ENCODE results near the gene PPARA.

PPARA gene

DNA sequence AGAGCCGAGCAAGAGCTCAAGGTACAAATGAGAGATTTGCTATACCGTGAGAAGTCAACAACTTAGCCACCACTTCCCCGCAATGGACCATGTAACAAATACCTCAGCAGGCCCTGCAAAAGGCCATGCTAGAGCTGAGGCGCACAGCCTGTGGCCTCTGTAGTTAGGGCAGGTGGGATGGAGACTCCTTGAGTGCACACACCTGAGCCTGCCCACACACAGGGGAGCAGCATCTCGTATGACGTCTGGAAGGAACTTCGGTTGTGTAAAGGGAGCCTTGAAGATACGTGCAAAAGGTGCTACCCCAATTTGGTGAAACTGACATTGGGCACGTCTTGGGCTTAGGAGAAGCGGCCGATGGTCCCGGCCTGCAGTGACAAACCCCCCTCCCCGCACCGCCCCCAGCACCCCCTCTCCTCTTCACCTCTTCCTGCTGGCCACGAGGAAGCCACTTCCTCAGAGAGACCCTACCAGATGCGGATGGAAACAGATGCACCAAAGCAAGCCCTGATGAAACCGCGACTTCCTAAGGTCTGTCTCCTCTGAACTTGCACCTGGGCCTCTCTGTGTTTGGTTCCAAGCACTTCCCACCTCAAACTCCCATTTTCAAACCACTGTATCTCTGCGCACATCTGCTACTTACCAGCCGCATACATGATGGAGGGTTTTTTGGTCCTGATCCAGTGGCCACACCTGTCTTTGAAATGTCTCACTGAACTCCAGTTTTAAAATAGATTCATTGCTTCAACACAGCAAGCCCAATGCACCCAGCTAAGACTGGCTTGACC lies 89.1 kb downstream of the PPARA start:
- Histone ChIP-seq H3K4me3 (replicated peaks; ENCODE audit: insufficient read depth, low read length) (no peak overlapping the region), H3K27ac (replicated peaks) (no peak overlapping the region), H3K27me3 (ENCODE audit: insufficient read depth, poor library complexity, severe bottlenecking) (no peaks in the 10 kb centered on the region)
- DNase-seq (ENCODE audit: low read depth in 1 of 2, low spot score in 1 of 2): peak in 1 of 2 experiments; percentile 44
- TF ChIP-seq, protein P1, sequence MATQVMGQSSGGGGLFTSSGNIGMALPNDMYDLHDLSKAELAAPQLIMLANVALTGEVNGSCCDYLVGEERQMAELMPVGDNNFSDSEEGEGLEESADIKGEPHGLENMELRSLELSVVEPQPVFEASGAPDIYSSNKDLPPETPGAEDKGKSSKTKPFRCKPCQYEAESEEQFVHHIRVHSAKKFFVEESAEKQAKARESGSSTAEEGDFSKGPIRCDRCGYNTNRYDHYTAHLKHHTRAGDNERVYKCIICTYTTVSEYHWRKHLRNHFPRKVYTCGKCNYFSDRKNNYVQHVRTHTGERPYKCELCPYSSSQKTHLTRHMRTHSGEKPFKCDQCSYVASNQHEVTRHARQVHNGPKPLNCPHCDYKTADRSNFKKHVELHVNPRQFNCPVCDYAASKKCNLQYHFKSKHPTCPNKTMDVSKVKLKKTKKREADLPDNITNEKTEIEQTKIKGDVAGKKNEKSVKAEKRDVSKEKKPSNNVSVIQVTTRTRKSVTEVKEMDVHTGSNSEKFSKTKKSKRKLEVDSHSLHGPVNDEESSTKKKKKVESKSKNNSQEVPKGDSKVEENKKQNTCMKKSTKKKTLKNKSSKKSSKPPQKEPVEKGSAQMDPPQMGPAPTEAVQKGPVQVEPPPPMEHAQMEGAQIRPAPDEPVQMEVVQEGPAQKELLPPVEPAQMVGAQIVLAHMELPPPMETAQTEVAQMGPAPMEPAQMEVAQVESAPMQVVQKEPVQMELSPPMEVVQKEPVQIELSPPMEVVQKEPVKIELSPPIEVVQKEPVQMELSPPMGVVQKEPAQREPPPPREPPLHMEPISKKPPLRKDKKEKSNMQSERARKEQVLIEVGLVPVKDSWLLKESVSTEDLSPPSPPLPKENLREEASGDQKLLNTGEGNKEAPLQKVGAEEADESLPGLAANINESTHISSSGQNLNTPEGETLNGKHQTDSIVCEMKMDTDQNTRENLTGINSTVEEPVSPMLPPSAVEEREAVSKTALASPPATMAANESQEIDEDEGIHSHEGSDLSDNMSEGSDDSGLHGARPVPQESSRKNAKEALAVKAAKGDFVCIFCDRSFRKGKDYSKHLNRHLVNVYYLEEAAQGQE (IDR thresholded peaks at IDR 0.05; ENCODE audit: insufficient replicate concordance, low read depth): no peak
- TF ChIP-seq GABPA (IDR thresholded peaks at IDR 0.05; ENCODE audit: low read depth) (no peak), POLR2AphosphoS5 (IDR thresholded peaks at IDR 0.05; ENCODE audit: low read depth) (peak; percentile 91), SPI1 (IDR thresholded peaks at IDR 0.05; ENCODE audit: borderline replicate concordance, low read depth) (peak; percentile 54; the same call in 1 of the 2 replicates)
- TF ChIP-seq, protein P2, sequence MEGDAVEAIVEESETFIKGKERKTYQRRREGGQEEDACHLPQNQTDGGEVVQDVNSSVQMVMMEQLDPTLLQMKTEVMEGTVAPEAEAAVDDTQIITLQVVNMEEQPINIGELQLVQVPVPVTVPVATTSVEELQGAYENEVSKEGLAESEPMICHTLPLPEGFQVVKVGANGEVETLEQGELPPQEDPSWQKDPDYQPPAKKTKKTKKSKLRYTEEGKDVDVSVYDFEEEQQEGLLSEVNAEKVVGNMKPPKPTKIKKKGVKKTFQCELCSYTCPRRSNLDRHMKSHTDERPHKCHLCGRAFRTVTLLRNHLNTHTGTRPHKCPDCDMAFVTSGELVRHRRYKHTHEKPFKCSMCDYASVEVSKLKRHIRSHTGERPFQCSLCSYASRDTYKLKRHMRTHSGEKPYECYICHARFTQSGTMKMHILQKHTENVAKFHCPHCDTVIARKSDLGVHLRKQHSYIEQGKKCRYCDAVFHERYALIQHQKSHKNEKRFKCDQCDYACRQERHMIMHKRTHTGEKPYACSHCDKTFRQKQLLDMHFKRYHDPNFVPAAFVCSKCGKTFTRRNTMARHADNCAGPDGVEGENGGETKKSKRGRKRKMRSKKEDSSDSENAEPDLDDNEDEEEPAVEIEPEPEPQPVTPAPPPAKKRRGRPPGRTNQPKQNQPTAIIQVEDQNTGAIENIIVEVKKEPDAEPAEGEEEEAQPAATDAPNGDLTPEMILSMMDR (IDR thresholded peaks at IDR 0.05; ENCODE audit: insufficient read depth, low read length): no peak

DNA sequence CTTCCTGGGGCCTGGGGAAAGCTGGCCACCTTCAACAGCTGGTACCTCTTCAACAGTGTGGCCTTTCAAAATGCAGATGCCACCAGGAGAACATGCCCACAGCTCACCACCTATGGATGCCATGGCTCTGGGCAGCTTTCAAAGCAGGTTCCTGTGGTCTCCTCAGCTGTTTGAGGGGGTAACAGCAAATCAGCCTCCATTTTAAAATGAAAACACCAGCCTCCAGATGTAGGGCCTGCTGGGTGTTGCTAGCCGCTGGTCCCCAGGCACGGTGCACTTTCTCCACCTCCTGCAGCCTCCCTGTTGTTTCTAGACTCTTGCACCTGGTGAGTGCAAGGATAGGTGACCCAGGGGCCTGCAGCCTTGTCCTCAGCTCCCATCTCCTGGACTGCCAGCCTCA lies 89.7 kb downstream of the PPARA start:
- Histone ChIP-seq H3K4me3 (replicated peaks; ENCODE audit: insufficient read depth, low read length) (no peak overlapping the region), H3K27ac (replicated peaks) (no peak overlapping the region), H3K27me3 (ENCODE audit: insufficient read depth, poor library complexity, severe bottlenecking) (no peaks in the 10 kb centered on the region)
- no peak for DNase-seq (ENCODE audit: low read depth in 1 of 2, low spot score in 1 of 2)
- TF ChIP-seq GABPA (IDR thresholded peaks at IDR 0.05; ENCODE audit: low read depth) (no peak), SPI1 (IDR thresholded peaks at IDR 0.05; ENCODE audit: borderline replicate concordance, low read depth) (no peak), POLR2AphosphoS5 (IDR thresholded peaks at IDR 0.05; ENCODE audit: low read depth) (no peak)
- TF ChIP-seq, protein P2 (IDR thresholded peaks at IDR 0.05; ENCODE audit: insufficient read depth, low read length): no peak
- TF ChIP-seq, protein P1 (IDR thresholded peaks at IDR 0.05; ENCODE audit: insufficient replicate concordance, low read depth): no peak

DNA sequence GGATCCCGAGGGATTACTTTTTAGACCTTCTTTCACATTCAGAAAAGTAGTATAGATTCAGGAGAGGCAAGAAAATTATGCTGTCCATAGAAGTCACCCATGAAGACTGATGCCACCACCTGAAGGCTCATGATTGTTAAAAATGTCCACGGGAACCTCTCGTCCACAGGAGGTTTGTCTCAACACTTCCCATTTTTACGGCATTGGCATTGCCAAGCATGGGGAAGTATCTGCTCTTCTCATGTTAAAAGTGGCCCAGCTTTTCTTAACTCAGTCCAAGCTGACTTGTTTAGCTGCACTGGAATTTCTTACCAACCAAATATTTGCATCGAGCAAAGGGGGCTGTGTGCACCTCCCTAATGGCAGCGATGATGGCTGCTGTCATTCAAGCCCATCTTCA lies 90.2 kb downstream of the PPARA start:
- H3K27ac ChIP-seq (replicated peaks): no peak overlapping the region
- TF ChIP-seq, protein P2 (IDR thresholded peaks at IDR 0.05; ENCODE audit: insufficient read depth, low read length): no peak
- TF ChIP-seq, protein P1 (IDR thresholded peaks at IDR 0.05; ENCODE audit: insufficient replicate concordance, low read depth): no peak
- peak; percentile 91 for TF ChIP-seq SPI1 (IDR thresholded peaks at IDR 0.05; ENCODE audit: borderline replicate concordance, low read depth)
- no peaks in the 10 kb centered on the region for H3K27me3 ChIP-seq (ENCODE audit: insufficient read depth, poor library complexity, severe bottlenecking)
- H3K4me3 ChIP-seq (replicated peaks; ENCODE audit: insufficient read depth, low read length): no peak overlapping the region
- DNase-seq (ENCODE audit: low read depth in 1 of 2, low spot score in 1 of 2): peak in 1 of 2 experiments; percentile 55
